ENCODE results near the gene HBE1. TPM values are rescaled to one million over a fixed set of nuclear protein-coding genes. Genes with fewer than 3 reads are reported as not detected.

Gene HBE1
- total and polyA plus RNA-seq, 2 of the 4 experiments (the other 2 are of a cell fraction), result 3.2 to 12.7 TPM

GRCh38 chr11:5230266-5230665, 39.5 kb downstream of the HBE1 start:
- no peak overlapping the region for H3K4ac ChIP-seq (ENCODE audit: low read depth, low read length)
- BruUV-seq (replicated peaks), result no TSS peak
- no peak overlapping the region for H2AK9ac ChIP-seq (replicated peaks; ENCODE audit: low read depth, low read length, poor library complexity)
- H3K9me3 ChIP-seq (ENCODE audit: control insufficient read depth, insufficient read depth, low read length), result no peaks in the 10 kb centered on the region
- in situ Hi-C loops (cut with MboI; ENCODE audit: low sequenced_read_pairs) (no loop called here), dilution Hi-C loops (cut with HindIII; ENCODE audit: low sequenced_read_pairs, unreplicated experiment) (no loop called here), intact Hi-C loops (cut with micrococcal nuclease) (no loop called here)
- no peak overlapping the region for H2BK120ac ChIP-seq (ENCODE audit: low read depth, low read length)
- DNase-seq (no peak), ATAC-seq (ENCODE audit: low read depth) (no peak)
- H3K23ac ChIP-seq (ENCODE audit: low read depth, low read length), result no peak overlapping the region
- H3K4me1 ChIP-seq (ENCODE audit: control insufficient read depth, insufficient read depth, low read length), result peaks cover 3% of the 10 kb centered on the region
- no peak overlapping the region for H3K4me3 ChIP-seq (ENCODE audit: insufficient read depth, low read depth, low read length)
- H3K36me3 ChIP-seq (ENCODE audit: control insufficient read depth, insufficient read depth, low read length), result no peaks in the 10 kb centered on the region
- no peak overlapping the region for H2BK15ac ChIP-seq (ENCODE audit: low read depth, low read length)
- H2AK5ac ChIP-seq (ENCODE audit: low read depth, low read length), result no peak overlapping the region
- H3K4me2 ChIP-seq (ENCODE audit: low read depth, low read length), result no peak overlapping the region
- no peaks in the 10 kb centered on the region for H3K79me1 ChIP-seq (ENCODE audit: low read depth in 1 of 2, low read length in 2 of 2)
- no peak overlapping the region for H2BK20ac ChIP-seq (ENCODE audit: low read depth, low read length)
- no peak overlapping the region for H3K18ac ChIP-seq (ENCODE audit: low read depth, low read length)
- no peak for TF ChIP-seq RFX5 (IDR thresholded peaks at IDR 0.05; ENCODE audit: low read depth, low read length)
- TF ChIP-seq POLR2A (IDR thresholded peaks at IDR 0.05; ENCODE audit: low read depth, low read length), result no peak
- no peak for TF ChIP-seq CEBPB (IDR thresholded peaks at IDR 0.05; ENCODE audit: low read depth, low read length)
- H3K9ac ChIP-seq (ENCODE audit: low read depth, low read length), result no peak overlapping the region
- no peak overlapping the region for H3K14ac ChIP-seq (replicated peaks; ENCODE audit: low read depth, low read length)
- no peak overlapping the region for H4K5ac ChIP-seq (ENCODE audit: low read depth, low read length)
- H3K9me1 ChIP-seq (ENCODE audit: insufficient read depth, low read length), result peaks cover 6% of the 10 kb centered on the region; the same call in 1 of the 2 replicates
- H2BK5ac ChIP-seq (ENCODE audit: low read depth, low read length, poor library complexity, severe bottlenecking), result peak overlapping the region; percentile 29
- no peak overlapping the region for H4K8ac ChIP-seq (ENCODE audit: low read depth in 2 of 2, low read length in 2 of 2)
- no peak overlapping the region for H3K56ac ChIP-seq (ENCODE audit: extremely low read depth, insufficient read depth, low read length)
- H4K20me1 ChIP-seq (ENCODE audit: insufficient read depth, low read length), result no peaks in the 10 kb centered on the region
- no peak overlapping the region for H4K91ac ChIP-seq (ENCODE audit: insufficient read depth, low read depth, low read length)
- WGBS, 2 experiments (ENCODE audit: extremely low coverage in 2 of 2, insufficient read length in 1 of 2), result no CpG with 5 or more reads among the region's 1 CpG
- ChIA-PET POLR2A (ENCODE audit: unreplicated experiment) (no interaction called here), CTCF (no interaction called here)
- H3K27ac ChIP-seq (ENCODE audit: insufficient read depth, low read length), result no peak overlapping the region
- H2AFZ ChIP-seq (replicated peaks; ENCODE audit: low read length, poor library complexity), result no peak overlapping the region
- no peaks in the 10 kb centered on the region for H3K27me3 ChIP-seq (ENCODE audit: control insufficient read depth, insufficient read depth, low read length)
